Activated T-helper 1 cell treated with Interleukin-2 at 50 U/mL for 16 hours (primary cell): ENCODE measurements around the gene ADAM10.
"Not testable (repeated sequence)": the region's sequence is repeated elsewhere in the genome, so short reads cannot be mapped to it uniquely, and the experiment has no call there.

Experiments used
- DNase-seq: peaks from one replicate; pipeline ENCODE4 v3.0.0-alpha.2; 2020; ENCODE audit warnings: low read depth

Gene ADAM10

GRCh38 chr15:58749532-58750337 lies at the start of gene ADAM10:
ADAM10 (minus strand) TSS chr15:58749707; CDS start chr15:58749534, 173 bp downstream.
- DNase-seq: peak; percentile 98

GRCh38 chr15:58797505-58797904 lies 48.0 kb upstream of the ADAM10 start:
- DNase-seq: no peak

GRCh38 chr15:58795825-58796224 lies 46.3 kb upstream of the ADAM10 start:
- DNase-seq: no peak

- DNase-seq: no peak
Measured at GRCh38 chr15:58793862-58794261, 44.4 kb upstream of the ADAM10 start.

GRCh38 chr15:58788056-58788710 lies 38.7 kb upstream of the ADAM10 start:
- no peak for DNase-seq

GRCh38 chr15:58785355-58785754 lies 35.8 kb upstream of the ADAM10 start:
- DNase-seq: no peak

GRCh38 chr15:58779554-58779953 lies 30.0 kb upstream of the ADAM10 start:
- no peak for DNase-seq

- DNase-seq: no peak
Measured at GRCh38 chr15:58777107-58777506, 27.6 kb upstream of the ADAM10 start.

- no peak for DNase-seq
Measured at GRCh38 chr15:58775402-58775801, 25.9 kb upstream of the ADAM10 start.

GRCh38 chr15:58773024-58773423 lies 23.5 kb upstream of the ADAM10 start:
- DNase-seq: no peak

GRCh38 chr15:58771621-58772250 lies 22.2 kb upstream of the ADAM10 start:
- DNase-seq: no peak

- peak; percentile 92 for DNase-seq
Measured at GRCh38 chr15:58770857-58771620, 21.5 kb upstream of the ADAM10 start, which contains the start of gene MINDY2. MINDY2 (plus strand) TSS chr15:58771302; CDS start chr15:58771396, 94 bp downstream.

- DNase-seq: no peak
Measured at GRCh38 chr15:58770519-58770856, 21.0 kb upstream of the ADAM10 start.

- not testable (repeated sequence) for DNase-seq
Measured at GRCh38 chr15:58768601-58769004, 19.1 kb upstream of the ADAM10 start.

GRCh38 chr15:58766290-58766689 lies 16.8 kb upstream of the ADAM10 start:
- DNase-seq: no peak

- no peak for DNase-seq
Measured at GRCh38 chr15:58764468-58764867, 15.0 kb upstream of the ADAM10 start.

GRCh38 chr15:58762731-58763130 lies 13.2 kb upstream of the ADAM10 start:
- DNase-seq: no peak

- no peak for DNase-seq
Measured at GRCh38 chr15:58762285-58762684, 12.8 kb upstream of the ADAM10 start.

- no peak for DNase-seq
Measured at GRCh38 chr15:58761010-58761388, 11.5 kb upstream of the ADAM10 start.

GRCh38 chr15:58760385-58761009 lies 11.0 kb upstream of the ADAM10 start:
- DNase-seq: no peak

- DNase-seq: no peak
Measured at GRCh38 chr15:58758141-58758540, 8.6 kb upstream of the ADAM10 start.

- DNase-seq: no peak
Measured at GRCh38 chr15:58755956-58756355, 6.4 kb upstream of the ADAM10 start.
